HepG2 (cell line): Measurements from ENCODE around the gene C1orf35. TPM values are rescaled to one million over a fixed set of nuclear protein-coding genes. Genes with fewer than 3 reads are reported as not detected.

Experiments
- ATF1 ChIP-seq: IDR thresholded peaks from 2 replicates; pipeline ENCODE4 v1.6.1; 2016; ENCODE audit warnings: mild to moderate bottlenecking, control low read depth
- DMTF1 ChIP-seq: sonication (generic); formaldehyde crosslinking; IDR thresholded peaks from 2 replicates; pipeline ENCODE4 v1.4.0; 2020; ENCODE audit warnings: mild to moderate bottlenecking, missing genetic modification reagents
- HNRNPLL ChIP-seq: fragments of 200-400 bp; formaldehyde crosslinking; IDR thresholded peaks from 2 replicates; pipeline ENCODE4 v1.6.1; 2017; ENCODE audit warnings: mild to moderate bottlenecking, low read depth, low read length; ENCODE audit not compliant: poor library complexity, severe bottlenecking
- ISL2 ChIP-seq: sonication (generic); formaldehyde crosslinking; IDR thresholded peaks from 2 replicates; pipeline ENCODE4 v1.5.0; 2020; ENCODE audit warnings: missing genetic modification reagents
- KLF12 ChIP-seq: sonication (generic); formaldehyde crosslinking; IDR thresholded peaks from 2 replicates; pipeline ENCODE4 v1.4.0; 2020; ENCODE audit warnings: missing genetic modification reagents, borderline replicate concordance
- MLXIP ChIP-seq: sonication (generic); formaldehyde crosslinking; IDR thresholded peaks from 2 replicates; pipeline ENCODE4 v1.9.0; 2021; ENCODE audit warnings: missing genetic modification reagents, borderline replicate concordance
- PREB ChIP-seq: sonication (generic); formaldehyde crosslinking; IDR thresholded peaks from 2 replicates; pipeline ENCODE4 v1.4.0; 2020; ENCODE audit warnings: missing genetic modification reagents
- SMARCC2 ChIP-seq: fragments of 450-650 bp; IDR thresholded peaks from 2 replicates; pipeline ENCODE4 v1.6.1; 2017; ENCODE audit warnings: antibody characterized with exemption, mild to moderate bottlenecking
- SOX6 ChIP-seq, 2 experiments: fragments of 450-650 bp in 1 of 2; sonication (generic) in 1 of 2; formaldehyde crosslinking in 1 of 2; IDR thresholded peaks; 2 replicates each; pipeline versions ENCODE4 v1.4.0 to v1.6.1; 2017 to 2020; ENCODE audit warnings: antibody characterized with exemption in 1 of 2, mild to moderate bottlenecking in 1 of 2, missing genetic modification reagents in 1 of 2
- TCF7 ChIP-seq: sonication (generic); IDR thresholded peaks from 2 replicates; pipeline ENCODE4 v1.6.1; 2016; ENCODE audit warnings: antibody characterized with exemption, low read depth
- THAP8 ChIP-seq: sonication (generic); formaldehyde crosslinking; IDR thresholded peaks from 2 replicates; pipeline ENCODE4 v1.5.1; 2020; ENCODE audit warnings: missing genetic modification reagents, mild to moderate bottlenecking, borderline replicate concordance
- ZFP90 ChIP-seq: sonication (generic); formaldehyde crosslinking; IDR thresholded peaks from 2 replicates; pipeline ENCODE4 v1.8.0; 2022; ENCODE audit warnings: missing genetic modification reagents, mild to moderate bottlenecking, inconsistent platforms, borderline replicate concordance
- ZKSCAN1 ChIP-seq: fragments of 150-350 bp; IDR thresholded peaks from 2 replicates; pipeline ENCODE4 v1.6.1; 2014; ENCODE audit warnings: low read length
- ZNF235 ChIP-seq: sonication (generic); formaldehyde crosslinking; IDR thresholded peaks from 2 replicates; pipeline ENCODE4 v1.8.1; 2023; ENCODE audit warnings: mild to moderate bottlenecking, missing genetic modification reagents, borderline replicate concordance
- ZNF263 ChIP-seq: sonication (generic); formaldehyde crosslinking; IDR thresholded peaks from 2 replicates; pipeline ENCODE4 v1.4.0; 2020; ENCODE audit warnings: missing genetic modification reagents
- ZNF264 ChIP-seq: sonication (generic); formaldehyde crosslinking; IDR thresholded peaks from 2 replicates; pipeline ENCODE4 v1.4.0; 2020; ENCODE audit warnings: missing genetic modification reagents
- ZNF317 ChIP-seq: sonication (generic); formaldehyde crosslinking; IDR thresholded peaks from 2 replicates; pipeline ENCODE4 v1.5.0; 2020; ENCODE audit warnings: mild to moderate bottlenecking, missing genetic modification reagents
- ZNF441 ChIP-seq: sonication (generic); formaldehyde crosslinking; IDR thresholded peaks from 2 replicates; pipeline ENCODE4 v1.7.0; 2021; ENCODE audit warnings: missing genetic modification reagents, borderline replicate concordance
- ZNF562 ChIP-seq: sonication (generic); formaldehyde crosslinking; IDR thresholded peaks from 2 replicates; pipeline ENCODE4 v1.8.0; 2022; ENCODE audit warnings: missing genetic modification reagents, borderline replicate concordance
- ZNF788 ChIP-seq: sonication (generic); formaldehyde crosslinking; IDR thresholded peaks from 2 replicates; pipeline ENCODE4 v1.5.0; 2020; ENCODE audit warnings: mild to moderate bottlenecking, missing genetic modification reagents, borderline replicate concordance
- ZNF792 ChIP-seq: IDR thresholded peaks from 2 replicates; pipeline ENCODE4 v1.6.1; 2016
- polyA plus RNA-seq, 8 experiments: library from polyadenylated mRNA; depleted of rRNA in 3 of 8; stranded (reverse) in 7 of 8; unstranded in 1 of 8; fragments of >200 nt; fragmentation: Illumina TruSeq in 4 of 8; extraction: Trizol in 4 of 8; gene quantifications; 2 replicates each; pipeline versions ENCODE4 v1.2.1 to v1.2.3, GENCODE V29; 2011 to 2016; ENCODE audit warnings: low read depth in 4 of 8, missing spikeins in 1 of 8, mixed read lengths in 1 of 8; ENCODE audit not compliant: insufficient read depth in 1 of 8
- total RNA-seq, 5 experiments: library from RNA; depleted of rRNA; stranded (reverse); fragments of >200 nt; fragmentation: Illumina TruSeq; extraction: Trizol; gene quantifications; 2 replicates each; pipeline ENCODE4 v1.2.3, GENCODE V29; 2016; ENCODE audit warnings: low read depth in 1 of 5
- TF ChIP-seq, protein P1 (sequence below): IDR thresholded peaks from 2 replicates; pipeline ENCODE4 v1.6.1; 2016; ENCODE audit warnings: missing biosample characterization, missing genetic modification reagents, low read depth

C1orf35 gene
- total and polyA plus RNA-seq, 2 of the 13 experiments (the other 11 are each of a cell fraction or from before 2014, with no cell fraction given), result 8.1 to 19.3 TPM

GRCh38 chr1:228114827-228115226 lies 11.7 kb upstream of the C1orf35 start (continued):
- TF ChIP-seq THAP8, result no peak
- no peak for TF ChIP-seq ZFP90 (CRISPR knock-in tag)
- no peak for TF ChIP-seq ZNF792
- no peak for TF ChIP-seq ZNF788 (CRISPR knock-in tag)
- TF ChIP-seq ZNF441 (CRISPR knock-in tag), result no peak
- no peak for TF ChIP-seq SOX6 (IDR thresholded peaks at IDR 0.05)
- peak; percentile 40; the same call in 1 of the 2 replicates for TF ChIP-seq SOX6 (CRISPR knock-in tag; IDR thresholded peaks at IDR 0.05)
- no peak for TF ChIP-seq DMTF1 (CRISPR knock-in tag)
- 0 out of 2 replicates have a peak, but pooled peaks have one; percentile 15 for TF ChIP-seq ATF1 (CRISPR knock-in tag)
- TF ChIP-seq ZNF264, result 0 out of 2 replicates have a peak, but pooled peaks have one; percentile 22
- no peak for TF ChIP-seq HNRNPLL
- TF ChIP-seq TCF7, result no peak
- no peak for TF ChIP-seq ZNF317 (CRISPR knock-in tag)
- peak; percentile 61; the same call in 1 of the 2 replicates for TF ChIP-seq ISL2 (CRISPR knock-in tag)
- TF ChIP-seq ZNF263 (CRISPR knock-in tag), result no peak
- TF ChIP-seq ZNF562 (CRISPR knock-in tag), result no peak
- TF ChIP-seq SMARCC2, result no peak
- no peak for TF ChIP-seq ZKSCAN1
- TF ChIP-seq, protein P1, sequence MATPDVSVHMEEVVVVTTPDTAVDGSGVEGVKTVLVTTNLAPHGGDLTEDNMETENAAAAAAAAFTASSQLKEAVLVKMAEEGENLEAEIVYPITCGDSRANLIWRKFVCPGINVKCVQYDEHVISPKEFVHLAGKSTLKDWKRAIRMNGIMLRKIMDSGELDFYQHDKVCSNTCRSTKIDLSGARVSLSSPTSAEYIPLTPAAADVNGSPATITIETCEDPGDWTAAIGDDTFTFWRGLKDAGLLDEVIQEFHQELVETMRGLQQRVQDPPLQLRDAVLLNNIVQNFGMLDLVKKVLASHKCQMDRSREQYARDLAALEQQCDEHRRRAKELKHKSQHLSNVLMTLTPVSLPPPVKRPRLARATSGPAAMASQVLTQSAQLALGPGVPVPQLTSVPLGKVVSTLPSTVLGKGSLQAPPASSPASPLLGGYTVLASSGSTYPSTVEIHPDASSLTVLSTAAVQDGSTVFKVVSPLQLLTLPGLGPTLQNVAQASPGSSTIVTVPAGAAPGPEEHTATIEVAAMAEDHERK (CRISPR knock-in tag), result no peak
- TF ChIP-seq ZNF235 (CRISPR knock-in tag), result no peak
- no peak for TF ChIP-seq PREB (CRISPR knock-in tag)
- no peak for TF ChIP-seq KLF12 (CRISPR knock-in tag)
- TF ChIP-seq MLXIP (CRISPR knock-in tag), result no peak
